Prostate gland (tissue), 2 donors: ENCODE measurements around the gene COPS8.

ENCODE experiments used
- POLR2A ChIP-seq: fragments of 450-650 bp; IDR thresholded peaks from one replicate; pipeline ENCODE4 v1.6.1; 2016; ENCODE audit warnings: antibody characterized with exemption, mild to moderate bottlenecking
- POLR2AphosphoS5 ChIP-seq: sonication (generic); formaldehyde crosslinking; IDR thresholded peaks from one replicate; pipeline ENCODE4 v1.6.1; 2017; ENCODE audit warnings: antibody characterized with exemption
- TF ChIP-seq, protein P1 (sequence below), 4 experiments: fragments of 200-600 bp in 2 of 4; fragments of 450-650 bp in 2 of 4; sonication (generic) in 2 of 4; IDR thresholded peaks; 1 replicate in 3 of 4; 2 replicates in 1 of 4; pipeline ENCODE4 v1.5.1; 2016 to 2019; ENCODE audit warnings: antibody characterized with exemption in 4 of 4, mild to moderate bottlenecking in 2 of 4, moderate library complexity in 2 of 4

DNA sequence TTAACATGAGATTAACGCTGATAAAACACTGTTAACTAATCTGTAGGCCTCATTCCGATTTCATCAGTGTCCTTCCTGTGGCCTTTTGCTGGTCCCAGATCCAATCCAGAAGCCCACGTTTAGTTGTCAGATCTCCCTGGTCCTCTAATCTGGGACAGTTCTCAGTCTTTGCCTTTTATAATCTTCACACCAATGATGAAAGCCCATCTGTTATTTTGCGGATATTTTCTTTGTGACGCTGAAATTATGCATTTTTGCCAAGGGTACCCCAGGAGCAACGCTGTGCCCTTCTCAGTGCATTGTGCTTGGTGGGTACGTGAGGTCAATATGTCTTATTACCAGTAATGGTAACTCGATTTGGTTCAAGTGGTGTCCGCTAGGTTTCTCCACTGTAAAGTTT lies 51.1 kb downstream of the COPS8 start:
- TF ChIP-seq, protein P1, sequence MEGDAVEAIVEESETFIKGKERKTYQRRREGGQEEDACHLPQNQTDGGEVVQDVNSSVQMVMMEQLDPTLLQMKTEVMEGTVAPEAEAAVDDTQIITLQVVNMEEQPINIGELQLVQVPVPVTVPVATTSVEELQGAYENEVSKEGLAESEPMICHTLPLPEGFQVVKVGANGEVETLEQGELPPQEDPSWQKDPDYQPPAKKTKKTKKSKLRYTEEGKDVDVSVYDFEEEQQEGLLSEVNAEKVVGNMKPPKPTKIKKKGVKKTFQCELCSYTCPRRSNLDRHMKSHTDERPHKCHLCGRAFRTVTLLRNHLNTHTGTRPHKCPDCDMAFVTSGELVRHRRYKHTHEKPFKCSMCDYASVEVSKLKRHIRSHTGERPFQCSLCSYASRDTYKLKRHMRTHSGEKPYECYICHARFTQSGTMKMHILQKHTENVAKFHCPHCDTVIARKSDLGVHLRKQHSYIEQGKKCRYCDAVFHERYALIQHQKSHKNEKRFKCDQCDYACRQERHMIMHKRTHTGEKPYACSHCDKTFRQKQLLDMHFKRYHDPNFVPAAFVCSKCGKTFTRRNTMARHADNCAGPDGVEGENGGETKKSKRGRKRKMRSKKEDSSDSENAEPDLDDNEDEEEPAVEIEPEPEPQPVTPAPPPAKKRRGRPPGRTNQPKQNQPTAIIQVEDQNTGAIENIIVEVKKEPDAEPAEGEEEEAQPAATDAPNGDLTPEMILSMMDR (IDR thresholded peaks at IDR 0.05): no peak
- TF ChIP-seq POLR2AphosphoS5 (no peak), POLR2A (no peak)
